ENCODE data around the gene ACOX3. TPM values are rescaled to one million over a fixed set of nuclear protein-coding genes. Genes with fewer than 3 reads are reported as not detected.

Gene ACOX3
- polyA plus RNA-seq, 3 donors, result 3.8 to 16.8 (median 13.3) TPM

DNA sequence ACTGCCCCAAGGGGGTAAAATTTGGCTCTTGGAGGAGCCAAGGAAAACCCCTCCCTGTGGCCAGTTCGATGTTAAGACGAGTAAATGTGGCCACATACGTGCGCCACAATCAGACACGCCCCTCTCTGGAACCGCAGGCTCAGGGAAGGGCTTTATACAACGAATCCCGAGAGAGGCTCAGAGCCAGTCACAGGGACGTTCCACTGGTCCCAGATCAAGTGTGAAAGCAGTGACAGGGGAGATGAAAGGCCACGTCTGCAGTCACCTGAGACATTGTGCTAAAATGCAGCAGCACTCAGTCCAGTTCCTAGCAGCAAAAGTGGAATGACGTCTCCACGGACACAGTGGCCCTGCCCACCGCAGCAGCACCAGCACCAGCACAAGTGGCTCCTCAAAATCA is 68.0 kb downstream of the ACOX3 start:
- TF ChIP-seq, protein P1, sequence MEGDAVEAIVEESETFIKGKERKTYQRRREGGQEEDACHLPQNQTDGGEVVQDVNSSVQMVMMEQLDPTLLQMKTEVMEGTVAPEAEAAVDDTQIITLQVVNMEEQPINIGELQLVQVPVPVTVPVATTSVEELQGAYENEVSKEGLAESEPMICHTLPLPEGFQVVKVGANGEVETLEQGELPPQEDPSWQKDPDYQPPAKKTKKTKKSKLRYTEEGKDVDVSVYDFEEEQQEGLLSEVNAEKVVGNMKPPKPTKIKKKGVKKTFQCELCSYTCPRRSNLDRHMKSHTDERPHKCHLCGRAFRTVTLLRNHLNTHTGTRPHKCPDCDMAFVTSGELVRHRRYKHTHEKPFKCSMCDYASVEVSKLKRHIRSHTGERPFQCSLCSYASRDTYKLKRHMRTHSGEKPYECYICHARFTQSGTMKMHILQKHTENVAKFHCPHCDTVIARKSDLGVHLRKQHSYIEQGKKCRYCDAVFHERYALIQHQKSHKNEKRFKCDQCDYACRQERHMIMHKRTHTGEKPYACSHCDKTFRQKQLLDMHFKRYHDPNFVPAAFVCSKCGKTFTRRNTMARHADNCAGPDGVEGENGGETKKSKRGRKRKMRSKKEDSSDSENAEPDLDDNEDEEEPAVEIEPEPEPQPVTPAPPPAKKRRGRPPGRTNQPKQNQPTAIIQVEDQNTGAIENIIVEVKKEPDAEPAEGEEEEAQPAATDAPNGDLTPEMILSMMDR (IDR thresholded peaks at IDR 0.05), result no peak
- Histone ChIP-seq H3K9me3 (replicated peaks in 1 of 2; ENCODE audit: control insufficient read depth in 1 of 2, insufficient read depth in 1 of 2, low read length in 2 of 2) (no peaks in the 10 kb centered on the region), H3K79me2 (ENCODE audit: insufficient read depth, low read length) (no peaks in the 10 kb centered on the region), H3K27ac (ENCODE audit: low read depth in 1 of 2, low read length in 2 of 2) (no peak overlapping the region), H3K9ac (ENCODE audit: insufficient read depth, low read length, poor library complexity, severe bottlenecking) (no peak overlapping the region), H4K20me1 (ENCODE audit: insufficient read depth, low read length) (no peaks in the 10 kb centered on the region), H3K4me2 (replicated peaks; ENCODE audit: extremely low read depth, low read length, poor library complexity, severe bottlenecking) (no peak overlapping the region), H3K27me3 (ENCODE audit: control insufficient read depth in 2 of 2, insufficient read depth in 2 of 2, low read length in 2 of 2) (no peaks in the 10 kb centered on the region), H3K4me3 (replicated peaks in 1 of 3; ENCODE audit: low read depth in 2 of 3, low read length in 3 of 3) (no peak overlapping the region), H3K36me3 (replicated peaks in 1 of 2; ENCODE audit: control insufficient read depth in 1 of 2, insufficient read depth in 2 of 2, low read length in 2 of 2) (peaks cover 2 to 3% of the 10 kb centered on the region in 2 donors), H3K4me1 (ENCODE audit: control insufficient read depth in 1 of 2, insufficient read depth in 2 of 2, low read length in 2 of 2) (no peaks in the 10 kb centered on the region), H2AFZ (ENCODE audit: insufficient read depth, low read depth, low read length, poor library complexity, severe bottlenecking) (no peak overlapping the region)
- Mint-ChIP-seq H3K27me3 (ENCODE audit: low read depth in 3 of 3) (peaks cover 0 to 3% (median 0%) of the 10 kb centered on the region in 3 donors), H3K9me3 (no peaks in the 10 kb centered on the region), H3K4me1 (no peaks in the 10 kb centered on the region), H3K4me3 (no peak overlapping the region), H3K27ac (no peak overlapping the region), H3K36me3 (peaks cover 12 to 18% of the 10 kb centered on the region in 2 donors)
- DNase-seq, result no peak
- intact Hi-C loops (cut with micrococcal nuclease), result no loop called here
- 89% methylated on average over 13 of the region's 13 CpGs for WGBS (ENCODE audit: insufficient coverage)

DNA sequence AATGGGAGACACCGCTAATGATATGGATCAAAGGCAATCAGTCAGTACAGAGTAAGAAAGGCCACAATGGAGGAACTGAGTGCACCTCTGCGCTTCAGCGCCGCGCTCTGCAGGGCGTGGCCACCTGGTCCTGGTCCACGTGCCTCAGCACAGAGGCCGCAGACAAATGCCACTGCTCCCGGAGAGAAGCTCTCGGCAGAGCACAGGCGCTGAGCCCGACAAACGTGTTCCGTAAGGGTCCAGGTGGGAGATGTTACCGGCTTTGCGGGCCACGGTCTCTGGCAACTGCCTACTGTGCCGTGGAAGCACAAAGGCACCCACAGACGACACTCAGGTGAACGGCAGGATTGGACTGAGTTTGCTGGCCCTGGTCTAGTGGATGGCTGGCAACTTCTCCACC is 68.9 kb downstream of the ACOX3 start:
- no peaks in the 10 kb centered on the region for H3K79me2 ChIP-seq (ENCODE audit: insufficient read depth, low read length)
- H3K4me3 ChIP-seq (replicated peaks in 1 of 3; ENCODE audit: low read depth in 2 of 3, low read length in 3 of 3), result no peak overlapping the region
- H3K9ac ChIP-seq (ENCODE audit: insufficient read depth, low read length, poor library complexity, severe bottlenecking), result no peak overlapping the region
- no peak overlapping the region for H3K4me2 ChIP-seq (replicated peaks; ENCODE audit: extremely low read depth, low read length, poor library complexity, severe bottlenecking)
- no peak overlapping the region for H3K27ac ChIP-seq (ENCODE audit: low read depth in 1 of 2, low read length in 2 of 2)
- Mint-ChIP-seq H3K9me3 (no peaks in the 10 kb centered on the region), H3K36me3 (peaks cover 10 to 19% of the 10 kb centered on the region in 2 donors), H3K27ac (no peak overlapping the region), H3K4me3 (no peak overlapping the region), H3K27me3 (ENCODE audit: low read depth in 3 of 3) (no peaks in the 10 kb centered on the region), H3K4me1 (no peaks in the 10 kb centered on the region)
- H4K20me1 ChIP-seq (ENCODE audit: insufficient read depth, low read length), result no peaks in the 10 kb centered on the region
- 96% methylated on average over 20 of the region's 20 CpGs for WGBS (ENCODE audit: insufficient coverage)
- H3K9me3 ChIP-seq (replicated peaks in 1 of 2; ENCODE audit: control insufficient read depth in 1 of 2, insufficient read depth in 1 of 2, low read length in 2 of 2), result no peaks in the 10 kb centered on the region
- H2AFZ ChIP-seq (ENCODE audit: insufficient read depth, low read depth, low read length, poor library complexity, severe bottlenecking), result no peak overlapping the region
- DNase-seq, result no peak
- H3K4me1 ChIP-seq (ENCODE audit: control insufficient read depth in 1 of 2, insufficient read depth in 2 of 2, low read length in 2 of 2), result no peaks in the 10 kb centered on the region
- H3K27me3 ChIP-seq (ENCODE audit: control insufficient read depth in 2 of 2, insufficient read depth in 2 of 2, low read length in 2 of 2), result no peaks in the 10 kb centered on the region
- TF ChIP-seq, protein P1 (IDR thresholded peaks at IDR 0.05), result no peak
- intact Hi-C loops (cut with micrococcal nuclease), result no loop called here
- H3K36me3 ChIP-seq (replicated peaks in 1 of 2; ENCODE audit: control insufficient read depth in 1 of 2, insufficient read depth in 2 of 2, low read length in 2 of 2), result peaks cover under 1 to 3% of the 10 kb centered on the region in 2 donors
